HepG2 (cell line): ENCODE results near the gene ODAM. TPM values are rescaled to one million over a fixed set of nuclear protein-coding genes. Genes with fewer than 3 reads are reported as not detected.
A peak's percentile ranks its signal among the peaks of the same experiment; 100 is the strongest.

Experiments used
- DNMT3B ChIP-seq: conservative IDR thresholded peaks from 2 replicates; pipeline ENCODE4 v1.6.1; 2016; ENCODE audit warnings: missing biosample characterization, control low read depth
- GPN1 ChIP-seq: sonication (generic); formaldehyde crosslinking; IDR thresholded peaks from 2 replicates; pipeline ENCODE4 v1.5.1; 2020; ENCODE audit warnings: missing genetic modification reagents, borderline replicate concordance
- GTF2F1 ChIP-seq: fragments of 150-350 bp; IDR thresholded peaks from 2 replicates; pipeline ENCODE4 v1.6.1; 2014; ENCODE audit warnings: low read length
- HCFC1 ChIP-seq: fragments of 150-350 bp; IDR thresholded peaks from 2 replicates; pipeline ENCODE4 v1.6.1; 2014; ENCODE audit warnings: low read depth, low read length
- JARID2 ChIP-seq: sonication (generic); formaldehyde crosslinking; IDR thresholded peaks from 2 replicates; pipeline ENCODE4 v1.8.1; 2023; ENCODE audit warnings: missing genetic modification reagents, inconsistent platforms; ENCODE audit not compliant: insufficient replicate concordance
- KLF13 ChIP-seq: sonication (generic); formaldehyde crosslinking; IDR thresholded peaks from 2 replicates; pipeline ENCODE4 v1.4.0; 2020; ENCODE audit warnings: mild to moderate bottlenecking, missing genetic modification reagents
- KLF16 ChIP-seq, 2 experiments: sonication (generic) in 1 of 2; formaldehyde crosslinking in 1 of 2; IDR thresholded peaks; 2 replicates each; pipeline versions ENCODE4 v1.6.1 to v1.8.0; 2016 to 2023; ENCODE audit warnings: missing genetic modification reagents in 2 of 2, missing compliant biosample characterization in 1 of 2
- NFIB ChIP-seq: sonication (generic); formaldehyde crosslinking; IDR thresholded peaks from 2 replicates; pipeline ENCODE4 v1.9.0; 2021; ENCODE audit warnings: missing genetic modification reagents, mild to moderate bottlenecking, borderline replicate concordance
- NR2F2 ChIP-seq: IDR thresholded peaks from 2 replicates; pipeline ENCODE4 v1.6.1; 2012; ENCODE audit warnings: low read depth, inconsistent platforms, borderline replicate concordance
- PCBP2 ChIP-seq: fragments of 200-400 bp; formaldehyde crosslinking; optimal IDR thresholded peaks from 2 replicates; pipeline ENCODE3; 2018; ENCODE audit warnings: low read length, low read depth; ENCODE audit not compliant: poor library complexity, severe bottlenecking
- RCOR2 ChIP-seq: IDR thresholded peaks from 2 replicates; pipeline ENCODE4 v1.6.1; 2016; ENCODE audit warnings: missing biosample characterization, missing genetic modification reagents
- REL ChIP-seq: sonication (generic); formaldehyde crosslinking; conservative IDR thresholded peaks from 2 replicates; pipeline ENCODE4 v1.8.0; 2022; ENCODE audit warnings: mild to moderate bottlenecking, missing genetic modification reagents, moderate library complexity
- SOX5 ChIP-seq: IDR thresholded peaks from 2 replicates; pipeline ENCODE4 v1.6.1; 2016; ENCODE audit warnings: borderline replicate concordance
- SP140L ChIP-seq: sonication (generic); formaldehyde crosslinking; IDR thresholded peaks from 2 replicates; pipeline ENCODE4 v1.4.0; 2020; ENCODE audit warnings: missing genetic modification reagents, borderline replicate concordance
- SYNCRIP ChIP-seq: fragments of 200-400 bp; formaldehyde crosslinking; IDR thresholded peaks from 2 replicates; pipeline ENCODE4 v1.6.1; 2018; ENCODE audit warnings: mild to moderate bottlenecking, low read depth, low read length; ENCODE audit not compliant: insufficient read depth
- TCF7L2 ChIP-seq: IDR thresholded peaks from 2 replicates; pipeline ENCODE4 v1.6.1; 2011; ENCODE audit warnings: mild to moderate bottlenecking, low read depth, low read length, moderate library complexity
- ZFYVE20 ChIP-seq: sonication (generic); formaldehyde crosslinking; IDR thresholded peaks from 2 replicates; pipeline ENCODE4 v1.8.0; 2023; ENCODE audit warnings: low read depth, mild to moderate bottlenecking, moderate library complexity, missing genetic modification reagents, borderline replicate concordance
- ZNF251 ChIP-seq: sonication (generic); formaldehyde crosslinking; IDR thresholded peaks from 2 replicates; pipeline ENCODE4 v1.9.0; 2021; ENCODE audit warnings: mild to moderate bottlenecking, missing genetic modification reagents
- ZNF354B ChIP-seq: sonication (generic); formaldehyde crosslinking; IDR thresholded peaks from 2 replicates; pipeline ENCODE4 v1.8.0; 2022; ENCODE audit warnings: mild to moderate bottlenecking, missing genetic modification reagents
- ZNF432 ChIP-seq: sonication (generic); formaldehyde crosslinking; IDR thresholded peaks from 2 replicates; pipeline ENCODE4 v1.5.0; 2020; ENCODE audit warnings: missing genetic modification reagents, mild to moderate bottlenecking, borderline replicate concordance
- ZNF616 ChIP-seq: sonication (generic); formaldehyde crosslinking; IDR thresholded peaks from 2 replicates; pipeline ENCODE4 v1.5.0; 2020; ENCODE audit warnings: low read depth, mild to moderate bottlenecking, missing genetic modification reagents
- ZNF670 ChIP-seq: sonication (generic); formaldehyde crosslinking; IDR thresholded peaks from 2 replicates; pipeline ENCODE4 v1.8.0; 2022; ENCODE audit warnings: mild to moderate bottlenecking, missing genetic modification reagents, borderline replicate concordance
- polyA plus RNA-seq, 8 experiments: library from polyadenylated mRNA; depleted of rRNA in 3 of 8; stranded (reverse) in 7 of 8; unstranded in 1 of 8; fragments of >200 nt; fragmentation: Illumina TruSeq in 4 of 8; extraction: Trizol in 4 of 8; gene quantifications; 2 replicates each; pipeline versions ENCODE4 v1.2.1 to v1.2.3, GENCODE V29; 2011 to 2016; ENCODE audit warnings: low read depth in 4 of 8, missing spikeins in 1 of 8, mixed read lengths in 1 of 8; ENCODE audit not compliant: insufficient read depth in 1 of 8
- total RNA-seq, 5 experiments: library from RNA; depleted of rRNA; stranded (reverse); fragments of >200 nt; fragmentation: Illumina TruSeq; extraction: Trizol; gene quantifications; 2 replicates each; pipeline ENCODE4 v1.2.3, GENCODE V29; 2016; ENCODE audit warnings: low read depth in 1 of 5
- TF ChIP-seq, protein P1 (sequence below): sonication (generic); formaldehyde crosslinking; IDR thresholded peaks from 2 replicates; pipeline ENCODE4 v1.4.0; 2020; ENCODE audit warnings: mild to moderate bottlenecking, missing genetic modification reagents
- TF ChIP-seq, protein P2 (sequence below): sonication (generic); formaldehyde crosslinking; IDR thresholded peaks from 2 replicates; pipeline ENCODE4 v1.4.0; 2020; ENCODE audit warnings: missing genetic modification reagents, mild to moderate bottlenecking, borderline replicate concordance
- TF ChIP-seq, protein P3 (sequence below): fragments of 450-650 bp; IDR thresholded peaks from 2 replicates; pipeline ENCODE4 v1.6.1; 2017
- TF ChIP-seq, protein P4 (sequence below): IDR thresholded peaks from 2 replicates; pipeline ENCODE4 v1.6.1; 2016

ODAM gene
- total and polyA plus RNA-seq, 2 of the 13 experiments (the other 11 are each of a cell fraction or from before 2014, with no cell fraction given), result 94.6 to 115 TPM

DNA sequence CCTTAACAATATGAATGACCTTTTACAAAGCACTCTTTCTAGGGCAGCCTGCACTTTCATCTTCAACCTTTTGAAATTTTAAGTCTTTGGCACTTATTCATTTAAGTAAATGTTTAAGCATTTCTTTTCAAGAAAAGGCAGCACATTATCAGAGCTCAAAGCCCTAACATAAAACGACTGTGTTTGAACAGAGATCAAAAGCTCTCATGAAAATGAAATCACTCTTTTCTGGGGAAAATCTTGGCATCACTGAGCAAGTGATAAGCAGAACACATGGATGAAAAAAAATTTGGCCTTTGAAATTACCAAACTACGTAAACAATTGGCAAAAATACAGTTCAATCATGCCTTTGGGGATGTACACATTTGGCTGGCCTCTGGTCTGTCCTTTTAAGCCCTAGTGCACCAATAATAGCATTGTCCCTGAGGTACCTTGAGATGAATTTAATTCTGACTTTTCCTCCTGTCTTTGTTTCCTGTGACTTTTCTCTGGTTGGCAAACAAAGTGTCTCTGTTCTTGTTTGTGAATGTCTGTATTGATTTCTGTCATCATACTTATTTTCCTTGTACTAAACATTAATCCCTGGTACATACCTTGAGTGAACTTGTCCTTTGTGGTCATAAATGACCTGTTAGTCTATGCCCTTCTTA is 12.9 kb upstream of the ODAM start (continued):
- TF ChIP-seq TCF7L2 (peak; percentile 100), JARID2 (CRISPR knock-in tag) (no peak), PCBP2 (no peak), ZNF432 (CRISPR knock-in tag) (no peak), REL (CRISPR knock-in tag) (no peak), GTF2F1 (no peak), ZNF354B (CRISPR knock-in tag) (no peak), ZFYVE20 (no peak), GPN1 (CRISPR knock-in tag) (no peak), ZNF670 (CRISPR knock-in tag) (peak; percentile 17; the same call in 1 of the 2 replicates), KLF13 (no peak), ZNF251 (CRISPR knock-in tag) (no peak), SP140L (CRISPR knock-in tag) (no peak), HCFC1 (no peak), ZNF616 (CRISPR knock-in tag) (no peak), KLF16 (CRISPR knock-in tag; IDR thresholded peaks at IDR 0.05) (no peak; a peak in 1 of 4 replicates), RCOR2 (CRISPR knock-in tag) (peak; percentile 67; the same call in 1 of the 2 replicates), SOX5 (CRISPR knock-in tag) (peak; percentile 95; the same call in 1 of the 2 replicates), DNMT3B (CRISPR knock-in tag) (no peak), NFIB (CRISPR knock-in tag) (no peak), NR2F2 (peak; percentile 89), SYNCRIP (no peak)
- TF ChIP-seq, protein P1, sequence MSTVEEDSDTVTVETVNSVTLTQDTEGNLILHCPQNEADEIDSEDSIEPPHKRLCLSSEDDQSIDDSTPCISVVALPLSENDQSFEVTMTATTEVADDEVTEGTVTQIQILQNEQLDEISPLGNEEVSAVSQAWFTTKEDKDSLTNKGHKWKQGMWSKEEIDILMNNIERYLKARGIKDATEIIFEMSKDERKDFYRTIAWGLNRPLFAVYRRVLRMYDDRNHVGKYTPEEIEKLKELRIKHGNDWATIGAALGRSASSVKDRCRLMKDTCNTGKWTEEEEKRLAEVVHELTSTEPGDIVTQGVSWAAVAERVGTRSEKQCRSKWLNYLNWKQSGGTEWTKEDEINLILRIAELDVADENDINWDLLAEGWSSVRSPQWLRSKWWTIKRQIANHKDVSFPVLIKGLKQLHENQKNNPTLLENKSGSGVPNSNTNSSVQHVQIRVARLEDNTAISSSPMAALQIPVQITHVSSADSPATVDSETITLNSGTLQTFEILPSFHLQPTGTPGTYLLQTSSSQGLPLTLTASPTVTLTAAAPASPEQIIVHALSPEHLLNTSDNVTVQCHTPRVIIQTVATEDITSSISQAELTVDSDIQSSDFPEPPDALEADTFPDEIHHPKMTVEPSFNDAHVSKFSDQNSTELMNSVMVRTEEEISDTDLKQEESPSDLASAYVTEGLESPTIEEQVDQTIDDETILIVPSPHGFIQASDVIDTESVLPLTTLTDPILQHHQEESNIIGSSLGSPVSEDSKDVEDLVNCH (CRISPR knock-in tag), result no peak
- TF ChIP-seq, protein P2, sequence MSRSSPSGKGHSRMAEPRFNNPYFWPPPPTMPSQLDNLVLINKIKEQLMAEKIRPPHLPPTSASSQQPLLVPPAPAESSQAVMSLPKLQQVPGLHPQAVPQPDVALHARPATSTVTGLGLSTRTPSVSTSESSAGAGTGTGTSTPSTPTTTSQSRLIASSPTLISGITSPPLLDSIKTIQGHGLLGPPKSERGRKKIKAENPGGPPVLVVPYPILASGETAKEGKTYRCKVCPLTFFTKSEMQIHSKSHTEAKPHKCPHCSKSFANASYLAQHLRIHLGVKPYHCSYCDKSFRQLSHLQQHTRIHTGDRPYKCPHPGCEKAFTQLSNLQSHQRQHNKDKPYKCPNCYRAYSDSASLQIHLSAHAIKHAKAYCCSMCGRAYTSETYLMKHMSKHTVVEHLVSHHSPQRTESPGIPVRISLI (CRISPR knock-in tag), result peak; percentile 96
- TF ChIP-seq, protein P3, sequence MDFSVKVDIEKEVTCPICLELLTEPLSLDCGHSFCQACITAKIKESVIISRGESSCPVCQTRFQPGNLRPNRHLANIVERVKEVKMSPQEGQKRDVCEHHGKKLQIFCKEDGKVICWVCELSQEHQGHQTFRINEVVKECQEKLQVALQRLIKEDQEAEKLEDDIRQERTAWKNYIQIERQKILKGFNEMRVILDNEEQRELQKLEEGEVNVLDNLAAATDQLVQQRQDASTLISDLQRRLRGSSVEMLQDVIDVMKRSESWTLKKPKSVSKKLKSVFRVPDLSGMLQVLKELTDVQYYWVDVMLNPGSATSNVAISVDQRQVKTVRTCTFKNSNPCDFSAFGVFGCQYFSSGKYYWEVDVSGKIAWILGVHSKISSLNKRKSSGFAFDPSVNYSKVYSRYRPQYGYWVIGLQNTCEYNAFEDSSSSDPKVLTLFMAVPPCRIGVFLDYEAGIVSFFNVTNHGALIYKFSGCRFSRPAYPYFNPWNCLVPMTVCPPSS, result no peak
- TF ChIP-seq, protein P4, sequence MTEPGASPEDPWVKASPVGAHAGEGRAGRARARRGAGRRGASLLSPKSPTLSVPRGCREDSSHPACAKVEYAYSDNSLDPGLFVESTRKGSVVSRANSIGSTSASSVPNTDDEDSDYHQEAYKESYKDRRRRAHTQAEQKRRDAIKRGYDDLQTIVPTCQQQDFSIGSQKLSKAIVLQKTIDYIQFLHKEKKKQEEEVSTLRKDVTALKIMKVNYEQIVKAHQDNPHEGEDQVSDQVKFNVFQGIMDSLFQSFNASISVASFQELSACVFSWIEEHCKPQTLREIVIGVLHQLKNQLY (CRISPR knock-in tag), result peak; percentile 65; the same call in 1 of the 2 replicates
